GM10248 (cell line): ENCODE results near the gene NUDT8.

ENCODE experiments used
- CTCF ChIA-PET: fragments of 300-600 bp; sonication (Branson Sonifier 250); formaldehyde crosslinking; extraction: SDS; loops from one replicate; lab custom pipeline; 2021; ENCODE audit warnings: antibody characterized with exemption; lab: Yijun Ruan, JAX
- POLR2A ChIA-PET: fragments of 350-650 bp; sonication (Branson Sonifier 250); formaldehyde crosslinking; extraction: SDS; loops from one replicate; lab custom pipeline; 2020; ENCODE audit warnings: antibody characterized with exemption; lab: Yijun Ruan, JAX
- DNase-seq: peaks from one replicate; pipeline ENCODE4 v3.0.0; 2012; ENCODE audit errors: extremely low spot score
- CTCF ChIP-seq: IDR thresholded peaks from 2 replicates; pipeline ENCODE4 v1.5.1; 2012; ENCODE audit warnings: mild to moderate bottlenecking, low read depth; ENCODE audit errors: extremely low read depth, missing control alignments, control extremely low read depth

Gene NUDT8

GRCh38 chr11:67629386-67630227 lies at the start of gene NUDT8:
TSS of gene NUDT8 (minus strand) at chr11:67629937. CDS start at chr11:67629911, 26 bp downstream.
- ChIA-PET CTCF (interaction anchor here (0.7 to 7.7 kb wide), 33 partner anchors 10 to 273 kb away, joined by 3 to 142 read pairs (median 6); partner anchors contain the start of genes ACY3, ALDH3B2, CLCF1 and GSTP1), POLR2A (interaction anchor here (0.7 to 1.2 kb wide), 3 partner anchors 16 to 85 kb away, joined by 3 to 6 read pairs (median 4); no protein-coding TSS in a partner anchor)
- peak; percentile 86 for TF ChIP-seq CTCF
- peak; percentile 87 for DNase-seq

GRCh38 chr11:67675058-67675747 lies 45.5 kb upstream of the NUDT8 start:
- ChIA-PET CTCF (interaction anchor here (0.9 to 1.2 kb wide), 2 partner anchors 45 to 95 kb away, joined by 3 read pairs; no protein-coding TSS in a partner anchor), POLR2A (no interaction called here)
- no peak for DNase-seq
- no peak for TF ChIP-seq CTCF

GRCh38 chr11:67674442-67674871 lies 44.7 kb upstream of the NUDT8 start, which contains the start of gene ALDH3B2:
TSS of gene ALDH3B2 (minus strand) at chr11:67674623. CDS start at chr11:67666935, 7,688 bp downstream.
- ChIA-PET POLR2A (no interaction called here), CTCF (interaction anchor here (4.2 kb wide), 1 partner anchor 45 kb away, joined by 17 read pairs; the partner anchor contains the start of gene NUDT8)

GRCh38 chr11:67673902-67674301 lies 44.2 kb upstream of the NUDT8 start:
- TF ChIP-seq CTCF: no peak
- POLR2A ChIA-PET: no interaction called here
- CTCF ChIA-PET: interaction anchor here (4.2 kb wide), 1 partner anchor 44 kb away, joined by 17 read pairs; the partner anchor contains the start of gene NUDT8
- no peak for DNase-seq

More at GRCh38 chr11:67674442-67674871, 44.7 kb upstream of the NUDT8 start, which contains the start of gene ALDH3B2:
- no peak for TF ChIP-seq CTCF
- no peak for DNase-seq

GRCh38 chr11:67673358-67673757 lies 43.6 kb upstream of the NUDT8 start:
- no peak for DNase-seq
- TF ChIP-seq CTCF: no peak
- POLR2A ChIA-PET: no interaction called here
- CTCF ChIA-PET: interaction anchor here (4.2 kb wide), 1 partner anchor 44 kb away, joined by 17 read pairs; the partner anchor contains the start of gene NUDT8

- no peak for DNase-seq
- ChIA-PET CTCF (interaction anchor here (1.3 to 4.2 kb wide), 3 partner anchors 9 to 41 kb away, joined by 3 to 17 read pairs (median 5); partner anchors contain the start of gene NUDT8), POLR2A (no interaction called here)
- no peak for TF ChIP-seq CTCF
These were observed 41.4 kb upstream of the NUDT8 start for GRCh38 chr11:67671211-67671520.
